Panc1 (cell line): Measurements from ENCODE around the gene GABRA1. TPM values are rescaled to one million over a fixed set of nuclear protein-coding genes. Genes with fewer than 3 reads are reported as not detected.

Experiments used
- ATAC-seq: fragments of 200-7000 bp; cut with Tn5 transposase; 2 replicates; pipeline ENCODE4 v1.9.1; 2020; ENCODE audit warnings: mild to moderate bottlenecking, moderate library complexity
- BruUV-seq: library from RNA; stranded (reverse); fragments of 400-500 nt; replicated peaks from 2 replicates; lab custom pipeline; 2021; lab: Mats Ljungman, UMichigan
- CTCF ChIA-PET: fragments of 300-600 bp; sonication (Branson Sonifier 250); formaldehyde crosslinking; loops from one replicate; lab custom pipeline; 2022; ENCODE audit warnings: antibody characterized with exemption; lab: Charles Lee
- POLR2A ChIA-PET: fragments of 300-600 bp; sonication (Branson Sonifier 250); formaldehyde crosslinking; loops from one replicate; lab custom pipeline; 2022; ENCODE audit warnings: antibody characterized with exemption; lab: Charles Lee
- DNase-seq: peaks from one replicate; pipeline ENCODE4 v3.0.0-alpha.2; 2010; ENCODE audit warnings: low read depth, low spot score
- H3K27ac ChIP-seq: 2 replicates; pipeline ENCODE4 v1.5.1; 2011; ENCODE audit warnings: mild to moderate bottlenecking, low read length, inconsistent platforms
- H3K27me3 ChIP-seq: fragments of 200-500 bp; sonication (Bioruptor generic); 2 replicates; pipeline ENCODE4 v1.6.0; 2014; ENCODE audit warnings: low read length, inconsistent platforms; ENCODE audit not compliant: control insufficient read depth, insufficient read depth
- H3K36me3 ChIP-seq: fragments of 200-500 bp; sonication (Bioruptor generic); 2 replicates; pipeline ENCODE4 v1.5.1; 2014; ENCODE audit warnings: inconsistent platforms, mild to moderate bottlenecking, low read length, moderate library complexity; ENCODE audit not compliant: control insufficient read depth, insufficient read depth
- H3K4me1 ChIP-seq: 2 replicates; pipeline ENCODE4 v1.5.1; 2011; ENCODE audit warnings: inconsistent platforms, mild to moderate bottlenecking, low read length, moderate library complexity; ENCODE audit not compliant: control insufficient read depth, insufficient read depth
- H3K4me3 ChIP-seq, 2 experiments: 2 replicates each; pipeline ENCODE4 v1.5.1; 2011 to 2012; ENCODE audit warnings: low read depth in 2 of 2, low read length in 2 of 2, mild to moderate bottlenecking in 2 of 2, inconsistent platforms in 1 of 2, moderate library complexity in 1 of 2
- H3K9me3 ChIP-seq: fragments of 200-500 bp; sonication (Bioruptor generic); 2 replicates; pipeline ENCODE4 v1.5.1; 2014; ENCODE audit warnings: low read depth, mild to moderate bottlenecking, inconsistent platforms, low read length, moderate library complexity; ENCODE audit not compliant: control insufficient read depth, insufficient read depth
- POLR2AphosphoS5 ChIP-seq: IDR thresholded peaks from 2 replicates; pipeline ENCODE4 v1.6.1; 2012; ENCODE audit warnings: mild to moderate bottlenecking, low read depth, low read length, moderate library complexity
- SIN3A ChIP-seq: IDR thresholded peaks from 2 replicates; pipeline ENCODE4 v1.6.1; 2012; ENCODE audit warnings: low read depth, mild to moderate bottlenecking, low read length, moderate library complexity, borderline replicate concordance; ENCODE audit not compliant: insufficient read depth
- TCF7L2 ChIP-seq: IDR thresholded peaks from 2 replicates; pipeline ENCODE4 v1.6.1; 2011; ENCODE audit warnings: mild to moderate bottlenecking, low read depth, low read length, inconsistent platforms
- in situ Hi-C: cut with HindIII; loops from 2 replicates; pipeline ENCODE4 v1.10.0; 2016; ENCODE audit warnings: low sequenced_read_pairs, low pct_unique_long_range_greater_than_20kb
- intact Hi-C: fragments of 100-400 bp; cut with micrococcal nuclease; formaldehyde crosslinking; loops from one replicate; pipeline ENCODE4 v1.10.0; 2022; ENCODE audit not compliant: unreplicated experiment
- total RNA-seq: library from RNA; stranded (reverse); gene quantifications from one replicate; pipeline ENCODE4 v1.2.1, GENCODE V29; 2021; ENCODE audit not compliant: unreplicated experiment
- TF ChIP-seq, protein P1 (sequence below): fragments of 450-650 bp; IDR thresholded peaks from 2 replicates; pipeline ENCODE4 v1.5.1; 2017; ENCODE audit warnings: mild to moderate bottlenecking
- TF ChIP-seq, protein P2 (sequence below), 2 experiments: IDR thresholded peaks; 2 replicates each; pipeline ENCODE4 v1.6.1; 2011 to 2012; ENCODE audit warnings: low read depth in 2 of 2, control low read depth in 1 of 2, low read length in 1 of 2, mild to moderate bottlenecking in 1 of 2, moderate library complexity in 1 of 2; ENCODE audit not compliant: insufficient read depth in 1 of 2

GABRA1 gene
- total RNA-seq, 1 experiment from 2014 or later = not detected

DNA sequence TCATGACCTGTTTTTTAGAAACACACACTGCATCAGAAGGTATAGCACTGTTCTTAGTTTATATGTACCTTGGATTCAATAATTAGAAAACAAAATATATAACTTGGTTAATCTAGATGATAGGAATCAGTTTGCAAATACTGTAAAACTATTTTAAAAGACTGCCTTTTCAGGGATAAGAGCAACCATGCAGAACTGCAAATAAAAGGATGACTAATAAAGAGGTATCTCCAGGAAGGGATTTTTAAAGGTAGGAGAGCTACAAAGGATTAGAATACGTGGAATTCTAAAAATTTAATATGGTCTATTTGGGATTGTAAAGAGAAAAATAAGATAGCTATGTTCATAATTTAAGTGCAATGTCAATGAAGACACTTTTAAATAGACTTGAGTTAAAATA, 9.4 kb downstream of the GABRA1 start:
- POLR2A ChIA-PET = no interaction called here
- in situ Hi-C loops = no loop called here
- DNase-seq = no peak
- Histone ChIP-seq H3K27ac (no peak overlapping the region), H3K27me3 (no peaks in the 10 kb centered on the region), H3K9me3 (no peaks in the 10 kb centered on the region), H3K4me1 (no peaks in the 10 kb centered on the region), H3K4me3 (no peak overlapping the region), H3K36me3 (no peaks in the 10 kb centered on the region; the same call in 1 of the 2 replicates)
- no TSS peak for BruUV-seq
- CTCF ChIA-PET = no interaction called here
- no peak for TF ChIP-seq TCF7L2
- TF ChIP-seq, protein P1, sequence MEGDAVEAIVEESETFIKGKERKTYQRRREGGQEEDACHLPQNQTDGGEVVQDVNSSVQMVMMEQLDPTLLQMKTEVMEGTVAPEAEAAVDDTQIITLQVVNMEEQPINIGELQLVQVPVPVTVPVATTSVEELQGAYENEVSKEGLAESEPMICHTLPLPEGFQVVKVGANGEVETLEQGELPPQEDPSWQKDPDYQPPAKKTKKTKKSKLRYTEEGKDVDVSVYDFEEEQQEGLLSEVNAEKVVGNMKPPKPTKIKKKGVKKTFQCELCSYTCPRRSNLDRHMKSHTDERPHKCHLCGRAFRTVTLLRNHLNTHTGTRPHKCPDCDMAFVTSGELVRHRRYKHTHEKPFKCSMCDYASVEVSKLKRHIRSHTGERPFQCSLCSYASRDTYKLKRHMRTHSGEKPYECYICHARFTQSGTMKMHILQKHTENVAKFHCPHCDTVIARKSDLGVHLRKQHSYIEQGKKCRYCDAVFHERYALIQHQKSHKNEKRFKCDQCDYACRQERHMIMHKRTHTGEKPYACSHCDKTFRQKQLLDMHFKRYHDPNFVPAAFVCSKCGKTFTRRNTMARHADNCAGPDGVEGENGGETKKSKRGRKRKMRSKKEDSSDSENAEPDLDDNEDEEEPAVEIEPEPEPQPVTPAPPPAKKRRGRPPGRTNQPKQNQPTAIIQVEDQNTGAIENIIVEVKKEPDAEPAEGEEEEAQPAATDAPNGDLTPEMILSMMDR = no peak
- no peak for TF ChIP-seq SIN3A
- TF ChIP-seq, protein P2, sequence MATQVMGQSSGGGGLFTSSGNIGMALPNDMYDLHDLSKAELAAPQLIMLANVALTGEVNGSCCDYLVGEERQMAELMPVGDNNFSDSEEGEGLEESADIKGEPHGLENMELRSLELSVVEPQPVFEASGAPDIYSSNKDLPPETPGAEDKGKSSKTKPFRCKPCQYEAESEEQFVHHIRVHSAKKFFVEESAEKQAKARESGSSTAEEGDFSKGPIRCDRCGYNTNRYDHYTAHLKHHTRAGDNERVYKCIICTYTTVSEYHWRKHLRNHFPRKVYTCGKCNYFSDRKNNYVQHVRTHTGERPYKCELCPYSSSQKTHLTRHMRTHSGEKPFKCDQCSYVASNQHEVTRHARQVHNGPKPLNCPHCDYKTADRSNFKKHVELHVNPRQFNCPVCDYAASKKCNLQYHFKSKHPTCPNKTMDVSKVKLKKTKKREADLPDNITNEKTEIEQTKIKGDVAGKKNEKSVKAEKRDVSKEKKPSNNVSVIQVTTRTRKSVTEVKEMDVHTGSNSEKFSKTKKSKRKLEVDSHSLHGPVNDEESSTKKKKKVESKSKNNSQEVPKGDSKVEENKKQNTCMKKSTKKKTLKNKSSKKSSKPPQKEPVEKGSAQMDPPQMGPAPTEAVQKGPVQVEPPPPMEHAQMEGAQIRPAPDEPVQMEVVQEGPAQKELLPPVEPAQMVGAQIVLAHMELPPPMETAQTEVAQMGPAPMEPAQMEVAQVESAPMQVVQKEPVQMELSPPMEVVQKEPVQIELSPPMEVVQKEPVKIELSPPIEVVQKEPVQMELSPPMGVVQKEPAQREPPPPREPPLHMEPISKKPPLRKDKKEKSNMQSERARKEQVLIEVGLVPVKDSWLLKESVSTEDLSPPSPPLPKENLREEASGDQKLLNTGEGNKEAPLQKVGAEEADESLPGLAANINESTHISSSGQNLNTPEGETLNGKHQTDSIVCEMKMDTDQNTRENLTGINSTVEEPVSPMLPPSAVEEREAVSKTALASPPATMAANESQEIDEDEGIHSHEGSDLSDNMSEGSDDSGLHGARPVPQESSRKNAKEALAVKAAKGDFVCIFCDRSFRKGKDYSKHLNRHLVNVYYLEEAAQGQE (IDR thresholded peaks at IDR 0.05; ENCODE audit: insufficient read depth in 1 of 2, low read depth in 2 of 2, low read length in 1 of 2) = no peak
- TF ChIP-seq POLR2AphosphoS5 = no peak
- no peak for ATAC-seq
- intact Hi-C loops = loop anchor here (10.0 kb wide), 1 partner anchor 1547 kb away; no protein-coding TSS in a partner anchor

DNA sequence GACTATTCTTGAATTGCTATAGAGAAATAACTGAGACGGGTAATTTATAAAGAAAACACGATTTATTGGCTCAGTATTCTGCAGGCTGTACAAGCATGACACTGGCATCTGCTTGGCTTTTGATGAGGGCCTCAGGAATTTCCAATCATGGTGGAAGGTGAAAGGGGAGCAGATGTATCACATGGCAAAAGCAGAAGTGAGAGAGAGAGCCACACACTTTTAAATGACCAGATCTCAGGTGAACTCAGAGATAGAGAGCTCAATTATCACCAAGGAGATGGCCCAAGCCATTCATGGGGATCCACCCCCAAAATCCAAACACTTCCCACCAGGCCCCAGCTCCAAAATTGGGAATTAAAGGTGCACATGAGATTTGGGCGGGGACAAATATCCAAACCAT, 15.3 kb downstream of the GABRA1 start:
- no peaks in the 10 kb centered on the region for H3K36me3 ChIP-seq
- H3K4me1 ChIP-seq = no peaks in the 10 kb centered on the region
- CTCF ChIA-PET = no interaction called here
- POLR2A ChIA-PET = no interaction called here
- intact Hi-C loops = no loop called here
- TF ChIP-seq POLR2AphosphoS5 (no peak), SIN3A (no peak), TCF7L2 (no peak)
- TF ChIP-seq, protein P2 (IDR thresholded peaks at IDR 0.05; ENCODE audit: insufficient read depth in 1 of 2, low read depth in 2 of 2, low read length in 1 of 2) = no peak
- TF ChIP-seq, protein P1 = no peak
- no peak for ATAC-seq
- no TSS peak for BruUV-seq
- H3K4me3 ChIP-seq = no peak overlapping the region
- no peaks in the 10 kb centered on the region for H3K9me3 ChIP-seq
- H3K27ac ChIP-seq = no peak overlapping the region
- DNase-seq = no peak
- in situ Hi-C loops = no loop called here
- no peaks in the 10 kb centered on the region for H3K27me3 ChIP-seq
